ENCODE results near the gene RNF212. TPM values are rescaled to one million over a fixed set of nuclear protein-coding genes. Genes with fewer than 3 reads are reported as not detected.

RNF212 gene
- total and polyA plus RNA-seq, 9 of the 15 experiments (the other 6 are each of a cell fraction or from before 2014, with no cell fraction given) = 0.04 TPM; not detected in 8

DNA sequence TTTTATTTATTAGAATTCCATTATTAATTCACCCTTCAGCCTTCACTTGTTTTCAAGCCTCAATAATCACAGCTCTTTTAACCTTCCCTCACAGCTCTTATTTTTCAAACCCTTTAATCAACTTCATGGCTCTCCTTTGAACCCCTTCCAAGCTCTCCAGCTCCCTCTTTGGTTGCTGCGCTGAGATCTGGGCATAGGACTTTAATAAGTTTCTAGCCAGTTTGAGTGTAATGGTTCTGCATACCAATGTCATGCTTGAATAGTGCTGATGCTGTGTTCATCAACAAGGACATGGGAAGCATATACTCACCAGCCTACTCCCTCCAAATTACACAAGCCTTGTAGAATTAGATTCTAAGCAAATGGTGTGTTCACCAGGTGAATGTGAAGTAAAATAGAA, 3.5 kb upstream of the RNF212 start:
- H3K4me3 ChIP-seq = no peak overlapping the region
- DNase-seq (ENCODE audit: extremely low read depth in 1 of 4, low spot score in 3 of 4) (no peak), ATAC-seq (no peak), FAIRE-seq (no peak)
- no TSS peak for BruUV-seq (replicated peaks)
- no peaks in the 10 kb centered on the region for H3K9me1 ChIP-seq (ENCODE audit: control insufficient read depth, insufficient read depth, low read length)
- CTCF ChIA-PET (ENCODE audit: low intra/inter-chr PET ratio) = no interaction called here
- no peak overlapping the region for H3K4me2 ChIP-seq (ENCODE audit: insufficient read depth, low read length)
- H3K27me3 ChIP-seq (ENCODE audit: control insufficient read depth in 2 of 2, insufficient read depth in 2 of 2, low read length in 2 of 2) = peaks cover 15% of the 10 kb centered on the region in 2 experiments
- H3K79me2 ChIP-seq (ENCODE audit: control insufficient read depth, insufficient read depth, low read length) = no peaks in the 10 kb centered on the region
- peaks cover 0 to 3% of the 10 kb centered on the region in 2 experiments; a peak in 1 of 5 replicates for H3K4me1 ChIP-seq (replicated peaks in 1 of 2; ENCODE audit: control insufficient read depth in 2 of 2, insufficient read depth in 2 of 2, low read length in 2 of 2)
- in situ Hi-C loops (cut with MboI) (no loop called here), intact Hi-C loops (cut with micrococcal nuclease) (no loop called here)
- no peaks in the 10 kb centered on the region for H4K20me1 ChIP-seq (replicated peaks; ENCODE audit: control insufficient read depth, insufficient read depth, low read length)
- no peak for TF ChIP-seq ARID2 (IDR thresholded peaks at IDR 0.05)
- no peak for TF ChIP-seq ZNF165 (CRISPR knock-in tag; IDR thresholded peaks at IDR 0.05; ENCODE audit: borderline replicate concordance)
- TF ChIP-seq, protein P1, sequence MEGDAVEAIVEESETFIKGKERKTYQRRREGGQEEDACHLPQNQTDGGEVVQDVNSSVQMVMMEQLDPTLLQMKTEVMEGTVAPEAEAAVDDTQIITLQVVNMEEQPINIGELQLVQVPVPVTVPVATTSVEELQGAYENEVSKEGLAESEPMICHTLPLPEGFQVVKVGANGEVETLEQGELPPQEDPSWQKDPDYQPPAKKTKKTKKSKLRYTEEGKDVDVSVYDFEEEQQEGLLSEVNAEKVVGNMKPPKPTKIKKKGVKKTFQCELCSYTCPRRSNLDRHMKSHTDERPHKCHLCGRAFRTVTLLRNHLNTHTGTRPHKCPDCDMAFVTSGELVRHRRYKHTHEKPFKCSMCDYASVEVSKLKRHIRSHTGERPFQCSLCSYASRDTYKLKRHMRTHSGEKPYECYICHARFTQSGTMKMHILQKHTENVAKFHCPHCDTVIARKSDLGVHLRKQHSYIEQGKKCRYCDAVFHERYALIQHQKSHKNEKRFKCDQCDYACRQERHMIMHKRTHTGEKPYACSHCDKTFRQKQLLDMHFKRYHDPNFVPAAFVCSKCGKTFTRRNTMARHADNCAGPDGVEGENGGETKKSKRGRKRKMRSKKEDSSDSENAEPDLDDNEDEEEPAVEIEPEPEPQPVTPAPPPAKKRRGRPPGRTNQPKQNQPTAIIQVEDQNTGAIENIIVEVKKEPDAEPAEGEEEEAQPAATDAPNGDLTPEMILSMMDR (IDR thresholded peaks at IDR 0.05 in 2 of 3, conservative IDR thresholded peaks at IDR 0.05 in 1 of 3; ENCODE audit: insufficient read depth in 2 of 3, low read depth in 1 of 3, low read length in 3 of 3) = peak in 1 of 3 experiments; percentile 32; a peak in 2 of 6 replicates
- TF ChIP-seq, protein P2, sequence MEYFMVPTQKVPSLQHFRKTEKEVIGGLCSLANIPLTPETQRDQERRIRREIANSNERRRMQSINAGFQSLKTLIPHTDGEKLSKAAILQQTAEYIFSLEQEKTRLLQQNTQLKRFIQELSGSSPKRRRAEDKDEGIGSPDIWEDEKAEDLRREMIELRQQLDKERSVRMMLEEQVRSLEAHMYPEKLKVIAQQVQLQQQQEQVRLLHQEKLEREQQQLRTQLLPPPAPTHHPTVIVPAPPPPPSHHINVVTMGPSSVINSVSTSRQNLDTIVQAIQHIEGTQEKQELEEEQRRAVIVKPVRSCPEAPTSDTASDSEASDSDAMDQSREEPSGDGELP (CRISPR knock-in tag; IDR thresholded peaks at IDR 0.05; ENCODE audit: borderline replicate concordance) = no peak
- H2AFZ ChIP-seq (ENCODE audit: low read depth, low read length) = no peak overlapping the region
- H3K9me3 ChIP-seq (replicated peaks; ENCODE audit: control insufficient read depth, insufficient read depth, low read depth, low read length) = no peaks in the 10 kb centered on the region
- H3K36me3 ChIP-seq (ENCODE audit: control insufficient read depth, insufficient read depth, low read length) = no peaks in the 10 kb centered on the region
- WGBS (ENCODE audit: insufficient coverage, low coverage, missing lambda C conversion rate) = 0% methylated on average over 1 of the region's 1 CpG
- H3K27ac ChIP-seq (ENCODE audit: extremely low read depth, low read depth, low read length) = no peak overlapping the region
- POLR2A ChIA-PET = interaction anchor here (0.5 to 1.1 kb wide), 3 partner anchors 86 to 386 kb away, joined by 3 to 7 read pairs (median 4); no protein-coding TSS in a partner anchor
- H3K9ac ChIP-seq (ENCODE audit: insufficient read depth in 1 of 2, low read depth in 2 of 2, low read length in 2 of 2) = no peak overlapping the region

Data from K562 (cell line).